ENCODE results near the gene RPA1.

DNA sequence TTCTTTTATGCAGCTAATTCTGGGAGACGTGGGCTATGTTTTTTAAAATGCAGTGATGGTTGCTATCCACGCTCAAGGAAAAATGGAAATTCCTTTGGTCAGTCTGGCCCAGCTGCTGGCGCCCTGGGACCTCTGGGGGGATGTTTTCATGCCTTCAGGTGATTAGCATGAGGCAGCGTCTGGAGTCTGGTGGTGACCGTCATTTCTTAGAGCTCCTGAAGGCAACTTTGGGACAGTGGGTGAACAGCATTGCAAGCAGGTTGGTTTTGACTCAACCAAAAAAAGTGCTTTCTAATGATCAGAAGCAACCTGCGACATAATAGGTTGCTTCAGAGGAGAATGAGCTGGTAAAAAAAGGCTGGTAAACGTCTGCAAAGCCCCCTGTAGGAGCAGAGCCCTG is 82.3 kb downstream of the RPA1 start:
- TF ChIP-seq, protein P1, sequence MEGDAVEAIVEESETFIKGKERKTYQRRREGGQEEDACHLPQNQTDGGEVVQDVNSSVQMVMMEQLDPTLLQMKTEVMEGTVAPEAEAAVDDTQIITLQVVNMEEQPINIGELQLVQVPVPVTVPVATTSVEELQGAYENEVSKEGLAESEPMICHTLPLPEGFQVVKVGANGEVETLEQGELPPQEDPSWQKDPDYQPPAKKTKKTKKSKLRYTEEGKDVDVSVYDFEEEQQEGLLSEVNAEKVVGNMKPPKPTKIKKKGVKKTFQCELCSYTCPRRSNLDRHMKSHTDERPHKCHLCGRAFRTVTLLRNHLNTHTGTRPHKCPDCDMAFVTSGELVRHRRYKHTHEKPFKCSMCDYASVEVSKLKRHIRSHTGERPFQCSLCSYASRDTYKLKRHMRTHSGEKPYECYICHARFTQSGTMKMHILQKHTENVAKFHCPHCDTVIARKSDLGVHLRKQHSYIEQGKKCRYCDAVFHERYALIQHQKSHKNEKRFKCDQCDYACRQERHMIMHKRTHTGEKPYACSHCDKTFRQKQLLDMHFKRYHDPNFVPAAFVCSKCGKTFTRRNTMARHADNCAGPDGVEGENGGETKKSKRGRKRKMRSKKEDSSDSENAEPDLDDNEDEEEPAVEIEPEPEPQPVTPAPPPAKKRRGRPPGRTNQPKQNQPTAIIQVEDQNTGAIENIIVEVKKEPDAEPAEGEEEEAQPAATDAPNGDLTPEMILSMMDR (conservative IDR thresholded peaks at IDR 0.05 in 1 of 2, IDR thresholded peaks at IDR 0.05 in 1 of 2; ENCODE audit: low read depth in 1 of 2, low read length in 2 of 2): no peak
- no peak for TF ChIP-seq EZH2 (IDR thresholded peaks at IDR 0.05; ENCODE audit: low read length, missing control alignments)
